Measurements from ENCODE around the gene SLC16A1.
A peak's percentile ranks its signal among the peaks of the same experiment; 100 is the strongest.

The SLC16A1 gene

DNA sequence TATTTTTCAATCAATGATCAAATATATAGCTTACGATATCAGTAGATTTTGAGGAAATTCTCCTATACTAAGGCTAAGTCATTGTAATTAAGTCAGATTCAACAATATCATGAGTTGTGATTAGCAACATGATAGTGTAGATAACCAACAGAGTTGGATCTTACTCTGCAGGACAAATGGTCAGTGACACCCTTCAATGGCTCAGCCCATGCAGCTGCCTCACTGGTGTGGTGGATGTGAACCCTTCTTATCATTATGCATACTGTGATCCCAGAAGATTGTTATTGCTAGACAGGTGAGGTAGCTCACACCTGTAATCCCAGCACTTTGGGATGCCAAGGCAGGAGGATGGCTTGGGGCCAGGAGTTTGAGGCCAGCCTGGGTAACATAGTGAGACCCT is 5.6 kb downstream of the SLC16A1 start:
- TF ChIP-seq, protein P1, sequence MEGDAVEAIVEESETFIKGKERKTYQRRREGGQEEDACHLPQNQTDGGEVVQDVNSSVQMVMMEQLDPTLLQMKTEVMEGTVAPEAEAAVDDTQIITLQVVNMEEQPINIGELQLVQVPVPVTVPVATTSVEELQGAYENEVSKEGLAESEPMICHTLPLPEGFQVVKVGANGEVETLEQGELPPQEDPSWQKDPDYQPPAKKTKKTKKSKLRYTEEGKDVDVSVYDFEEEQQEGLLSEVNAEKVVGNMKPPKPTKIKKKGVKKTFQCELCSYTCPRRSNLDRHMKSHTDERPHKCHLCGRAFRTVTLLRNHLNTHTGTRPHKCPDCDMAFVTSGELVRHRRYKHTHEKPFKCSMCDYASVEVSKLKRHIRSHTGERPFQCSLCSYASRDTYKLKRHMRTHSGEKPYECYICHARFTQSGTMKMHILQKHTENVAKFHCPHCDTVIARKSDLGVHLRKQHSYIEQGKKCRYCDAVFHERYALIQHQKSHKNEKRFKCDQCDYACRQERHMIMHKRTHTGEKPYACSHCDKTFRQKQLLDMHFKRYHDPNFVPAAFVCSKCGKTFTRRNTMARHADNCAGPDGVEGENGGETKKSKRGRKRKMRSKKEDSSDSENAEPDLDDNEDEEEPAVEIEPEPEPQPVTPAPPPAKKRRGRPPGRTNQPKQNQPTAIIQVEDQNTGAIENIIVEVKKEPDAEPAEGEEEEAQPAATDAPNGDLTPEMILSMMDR (IDR thresholded peaks at IDR 0.05; ENCODE audit: extremely low read depth, missing control alignments), result no peak
- no peak for DNase-seq (ENCODE audit: low spot score)

- TF ChIP-seq, protein P1 (IDR thresholded peaks at IDR 0.05; ENCODE audit: extremely low read depth, missing control alignments), result no peak
- DNase-seq (ENCODE audit: low spot score), result no peak
Observed at GRCh38 chr1:112946683-112947082, 9.3 kb downstream of the SLC16A1 start.

GRCh38 chr1:112939810-112940209 is 16.2 kb downstream of the SLC16A1 start:
- DNase-seq (ENCODE audit: low spot score), result no peak
- TF ChIP-seq, protein P1 (IDR thresholded peaks at IDR 0.05; ENCODE audit: extremely low read depth, missing control alignments), result no peak

DNA sequence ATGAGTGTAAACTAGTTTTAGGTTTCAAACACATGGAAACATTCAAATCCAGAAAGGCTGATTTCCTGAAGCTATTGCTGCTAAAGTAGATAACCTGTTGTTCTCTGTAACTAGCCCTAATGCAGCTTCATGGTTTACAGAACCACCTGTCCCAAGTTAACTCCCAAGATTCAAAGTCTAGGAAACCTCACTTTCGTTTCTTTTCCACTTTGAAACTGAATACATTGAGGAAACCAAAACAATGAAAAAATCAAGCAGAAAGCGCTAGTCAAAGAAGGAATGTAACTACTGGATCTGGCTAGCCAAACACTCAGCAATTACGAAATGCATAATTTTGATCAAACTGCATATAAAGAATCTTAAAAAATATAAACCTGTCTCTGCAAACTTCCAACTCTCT is 17.8 kb downstream of the SLC16A1 start:
- TF ChIP-seq, protein P1 (IDR thresholded peaks at IDR 0.05; ENCODE audit: extremely low read depth, missing control alignments), result no peak
- DNase-seq (ENCODE audit: low spot score), result no peak

DNA sequence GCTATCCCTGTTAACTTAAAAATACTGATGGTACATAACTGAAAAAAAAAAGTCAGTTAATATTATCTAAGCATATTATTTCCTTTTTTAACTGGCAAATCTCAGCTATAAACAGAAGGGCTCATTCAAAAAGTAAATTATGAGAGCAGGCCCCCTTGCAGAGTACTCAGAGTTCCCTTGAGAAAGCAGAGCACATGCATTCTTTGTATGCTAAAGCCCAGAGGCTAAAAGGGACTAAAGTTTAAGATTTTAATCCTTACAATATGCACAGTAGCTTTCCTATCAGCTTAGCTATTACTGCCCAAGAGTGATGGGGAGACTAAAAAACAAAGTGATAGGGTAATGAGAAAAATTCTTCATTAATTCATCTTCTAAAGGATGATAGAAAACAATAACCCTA is 18.5 kb downstream of the SLC16A1 start:
- TF ChIP-seq, protein P1 (IDR thresholded peaks at IDR 0.05; ENCODE audit: extremely low read depth, missing control alignments), result no peak
- no peak for DNase-seq (ENCODE audit: low spot score)

- TF ChIP-seq, protein P1 (IDR thresholded peaks at IDR 0.05; ENCODE audit: extremely low read depth, missing control alignments), result no peak
Observed at GRCh38 chr1:112937070-112937469, 18.9 kb downstream of the SLC16A1 start.

DNA sequence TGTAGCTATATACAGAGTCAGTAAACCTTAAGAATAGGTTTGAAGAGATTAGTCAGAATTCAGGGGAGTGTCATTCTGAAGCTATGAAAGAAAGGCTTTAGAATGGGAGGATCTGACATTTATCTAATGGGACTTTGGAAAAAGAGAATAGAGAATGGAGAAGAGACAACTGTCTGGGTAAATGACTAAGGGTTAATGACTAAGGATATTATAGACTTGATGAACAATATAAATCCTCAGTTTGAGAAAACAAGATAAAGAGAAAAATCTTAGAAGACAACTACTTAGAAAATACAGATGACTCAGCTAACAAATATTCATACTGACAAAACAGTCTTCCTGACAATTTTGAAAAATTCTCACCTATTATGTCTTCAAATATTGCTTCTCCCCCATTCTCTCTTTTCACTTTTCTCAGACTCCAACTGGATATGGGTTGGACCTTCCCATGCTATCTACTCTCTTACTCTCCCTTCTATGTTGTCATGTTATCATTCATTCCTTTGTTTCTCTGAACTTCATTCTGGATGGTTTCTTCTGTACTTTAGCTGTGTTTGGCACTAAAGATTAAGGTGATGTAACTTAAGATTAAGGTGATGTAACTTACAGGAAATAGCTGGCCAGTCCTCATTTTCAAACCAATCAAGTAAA is 20.4 kb downstream of the SLC16A1 start:
- TF ChIP-seq, protein P1 (IDR thresholded peaks at IDR 0.05; ENCODE audit: extremely low read depth, missing control alignments), result no peak
- DNase-seq (ENCODE audit: low spot score), result no peak

More at GRCh38 chr1:112937070-112937469, 18.9 kb downstream of the SLC16A1 start:
- peak; percentile 37 for DNase-seq (ENCODE audit: low spot score)
